Measurements from ENCODE around the gene FRMD1.

Gene FRMD1

GRCh38 chr6:168031411-168031971 lies 47.5 kb downstream of the FRMD1 start:
- TF ChIP-seq, protein P1, sequence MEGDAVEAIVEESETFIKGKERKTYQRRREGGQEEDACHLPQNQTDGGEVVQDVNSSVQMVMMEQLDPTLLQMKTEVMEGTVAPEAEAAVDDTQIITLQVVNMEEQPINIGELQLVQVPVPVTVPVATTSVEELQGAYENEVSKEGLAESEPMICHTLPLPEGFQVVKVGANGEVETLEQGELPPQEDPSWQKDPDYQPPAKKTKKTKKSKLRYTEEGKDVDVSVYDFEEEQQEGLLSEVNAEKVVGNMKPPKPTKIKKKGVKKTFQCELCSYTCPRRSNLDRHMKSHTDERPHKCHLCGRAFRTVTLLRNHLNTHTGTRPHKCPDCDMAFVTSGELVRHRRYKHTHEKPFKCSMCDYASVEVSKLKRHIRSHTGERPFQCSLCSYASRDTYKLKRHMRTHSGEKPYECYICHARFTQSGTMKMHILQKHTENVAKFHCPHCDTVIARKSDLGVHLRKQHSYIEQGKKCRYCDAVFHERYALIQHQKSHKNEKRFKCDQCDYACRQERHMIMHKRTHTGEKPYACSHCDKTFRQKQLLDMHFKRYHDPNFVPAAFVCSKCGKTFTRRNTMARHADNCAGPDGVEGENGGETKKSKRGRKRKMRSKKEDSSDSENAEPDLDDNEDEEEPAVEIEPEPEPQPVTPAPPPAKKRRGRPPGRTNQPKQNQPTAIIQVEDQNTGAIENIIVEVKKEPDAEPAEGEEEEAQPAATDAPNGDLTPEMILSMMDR (IDR thresholded peaks at IDR 0.05; ENCODE audit: borderline replicate concordance, extremely low read depth, low read length, poor library complexity, severe bottlenecking), result no peak
- no peak for TF ChIP-seq EZH2 (IDR thresholded peaks at IDR 0.05; ENCODE audit: borderline replicate concordance, low read depth, low read length, severe bottlenecking)
- Histone ChIP-seq H3K36me3 (ENCODE audit: insufficient read depth, low read length) (no peaks in the 10 kb centered on the region), H3K9me3 (ENCODE audit: insufficient read depth, low read length, severe bottlenecking) (peaks cover 7% of the 10 kb centered on the region), H3K27ac (ENCODE audit: low read length) (no peak overlapping the region), H3K4me3 (ENCODE audit: low read depth in 1 of 2, low read length in 2 of 2) (no peak overlapping the region), H3K9ac (ENCODE audit: low read depth, low read length) (no peak overlapping the region), H3K4me2 (ENCODE audit: insufficient read depth, low read length) (no peak overlapping the region), H2AFZ (ENCODE audit: low read depth, low read length) (no peak overlapping the region), H3K79me2 (ENCODE audit: insufficient read depth, low read length) (no peaks in the 10 kb centered on the region), H4K20me1 (ENCODE audit: insufficient read depth, low read length) (no peaks in the 10 kb centered on the region), H3K27me3 (ENCODE audit: insufficient read depth, low read length, poor library complexity) (no peaks in the 10 kb centered on the region), H3K4me1 (ENCODE audit: insufficient read depth, low read length) (no peaks in the 10 kb centered on the region)
- DNase-seq, result no peak
- no peak for ATAC-seq (ENCODE audit: insufficient read depth, low read depth)

- H3K9me3 ChIP-seq (ENCODE audit: insufficient read depth, low read length, severe bottlenecking), result peaks cover 7% of the 10 kb centered on the region
- H3K4me2 ChIP-seq (ENCODE audit: insufficient read depth, low read length), result no peak overlapping the region
- H3K9ac ChIP-seq (ENCODE audit: low read depth, low read length), result no peak overlapping the region
- ATAC-seq (ENCODE audit: insufficient read depth, low read depth), result no peak
- no peak overlapping the region for H2AFZ ChIP-seq (ENCODE audit: low read depth, low read length)
- no peaks in the 10 kb centered on the region for H3K27me3 ChIP-seq (ENCODE audit: insufficient read depth, low read length, poor library complexity)
- TF ChIP-seq, protein P1 (IDR thresholded peaks at IDR 0.05; ENCODE audit: borderline replicate concordance, extremely low read depth, low read length, poor library complexity, severe bottlenecking), result no peak
- TF ChIP-seq EZH2 (IDR thresholded peaks at IDR 0.05; ENCODE audit: borderline replicate concordance, low read depth, low read length, severe bottlenecking), result no peak
- no peaks in the 10 kb centered on the region for H3K4me1 ChIP-seq (ENCODE audit: insufficient read depth, low read length)
- H3K36me3 ChIP-seq (ENCODE audit: insufficient read depth, low read length), result no peaks in the 10 kb centered on the region
- no peak overlapping the region for H3K4me3 ChIP-seq (ENCODE audit: low read depth in 1 of 2, low read length in 2 of 2)
- no peaks in the 10 kb centered on the region for H4K20me1 ChIP-seq (ENCODE audit: insufficient read depth, low read length)
- no peak overlapping the region for H3K27ac ChIP-seq (ENCODE audit: low read length)
- no peak for DNase-seq
- no peaks in the 10 kb centered on the region for H3K79me2 ChIP-seq (ENCODE audit: insufficient read depth, low read length)
These were observed 48.1 kb downstream of the FRMD1 start for GRCh38 chr6:168030908-168031307.

DNA sequence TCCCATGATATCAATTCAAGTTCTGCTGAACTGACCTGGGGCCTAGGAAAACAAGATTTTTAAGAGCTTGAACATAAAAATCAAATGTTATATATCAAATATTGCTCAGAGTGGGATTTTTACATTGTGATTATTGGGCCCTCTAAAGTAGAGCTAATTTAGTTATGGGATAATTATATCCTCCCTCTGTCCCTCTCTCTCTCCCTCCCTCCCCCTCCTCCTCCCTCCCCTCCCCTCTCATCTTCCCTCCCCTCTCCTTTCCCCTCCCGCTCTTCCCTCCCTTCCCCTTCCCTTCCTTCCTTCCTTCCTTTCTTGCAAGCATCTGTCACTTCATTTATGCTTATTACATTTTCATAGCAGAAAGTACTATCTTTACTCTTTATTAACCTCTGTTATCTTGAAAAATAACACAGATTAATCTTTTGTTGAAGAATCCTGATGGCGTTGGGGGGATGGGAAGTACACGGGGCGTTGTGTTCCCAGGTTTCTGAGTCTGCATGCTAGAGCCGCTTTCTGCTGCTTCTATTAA lies 48.7 kb downstream of the FRMD1 start:
- Histone ChIP-seq H3K4me2 (ENCODE audit: insufficient read depth, low read length) (no peak overlapping the region), H3K9me3 (ENCODE audit: insufficient read depth, low read length, severe bottlenecking) (peaks cover 3% of the 10 kb centered on the region), H3K4me1 (ENCODE audit: insufficient read depth, low read length) (no peaks in the 10 kb centered on the region), H3K4me3 (ENCODE audit: low read depth in 1 of 2, low read length in 2 of 2) (no peak overlapping the region), H3K79me2 (ENCODE audit: insufficient read depth, low read length) (no peaks in the 10 kb centered on the region), H3K27ac (ENCODE audit: low read length) (no peak overlapping the region), H3K9ac (ENCODE audit: low read depth, low read length) (no peak overlapping the region), H3K36me3 (ENCODE audit: insufficient read depth, low read length) (no peaks in the 10 kb centered on the region), H4K20me1 (ENCODE audit: insufficient read depth, low read length) (no peaks in the 10 kb centered on the region), H3K27me3 (ENCODE audit: insufficient read depth, low read length, poor library complexity) (no peaks in the 10 kb centered on the region), H2AFZ (ENCODE audit: low read depth, low read length) (no peak overlapping the region)
- DNase-seq (no peak), ATAC-seq (ENCODE audit: insufficient read depth, low read depth) (no peak)
- TF ChIP-seq EZH2 (IDR thresholded peaks at IDR 0.05; ENCODE audit: borderline replicate concordance, low read depth, low read length, severe bottlenecking), result no peak
- TF ChIP-seq, protein P1 (IDR thresholded peaks at IDR 0.05; ENCODE audit: borderline replicate concordance, extremely low read depth, low read length, poor library complexity, severe bottlenecking), result no peak
